ENCODE results near the gene DOK3.
A peak's percentile ranks its signal among the peaks of the same experiment; 100 is the strongest.

The DOK3 gene

GRCh38 chr5:177554474-177555111 is 45.0 kb upstream of the DOK3 start, which contains the start of gene FAM193B:
Gene FAM193B, minus strand, starts transcription at chr5:177554563. Its CDS starts 105 bp downstream, at chr5:177554458.
- ChIA-PET POLR2A (no interaction called here), CTCF (no interaction called here)
- TF ChIP-seq CTCF (IDR thresholded peaks at IDR 0.05; ENCODE audit: insufficient read depth, low read length, missing control alignments): peak; percentile 22
- H3K4me3 ChIP-seq (ENCODE audit: low read depth, low read length): peak within 1 kb of the TSS; percentile 85
- no peak for DNase-seq (ENCODE audit: low read depth, low spot score)

GRCh38 chr5:177553671-177554429 is 44.2 kb upstream of the DOK3 start:
- DNase-seq (ENCODE audit: low read depth, low spot score): no peak
- ChIA-PET POLR2A (interaction anchor here (1.0 to 1.3 kb wide), 2 partner anchors 56 to 59 kb away, joined by 5 to 6 read pairs; partner anchors contain the start of gene PDLIM7), CTCF (interaction anchor here (0.9 kb wide), 1 partner anchor 151 kb away, joined by 3 read pairs; no protein-coding TSS in a partner anchor)
- peak overlapping the region; percentile 85 for H3K4me3 ChIP-seq (ENCODE audit: low read depth, low read length)
- no peak for TF ChIP-seq CTCF (IDR thresholded peaks at IDR 0.05; ENCODE audit: insufficient read depth, low read length, missing control alignments)

GRCh38 chr5:177552839-177553455 is 43.3 kb upstream of the DOK3 start:
- POLR2A ChIA-PET: interaction anchor here (1.0 to 1.3 kb wide), 2 partner anchors 56 to 58 kb away, joined by 5 to 6 read pairs; partner anchors contain the start of gene PDLIM7
- peak overlapping the region; percentile 85 for H3K4me3 ChIP-seq (ENCODE audit: low read depth, low read length)
- CTCF ChIA-PET: interaction anchor here (1.0 to 1.4 kb wide), 2 partner anchors 9 to 56 kb away, joined by 4 to 5 read pairs; no protein-coding TSS in a partner anchor
- TF ChIP-seq CTCF (IDR thresholded peaks at IDR 0.05; ENCODE audit: insufficient read depth, low read length, missing control alignments): no peak
- DNase-seq (ENCODE audit: low read depth, low spot score): no peak

GRCh38 chr5:177550122-177550521 is 40.5 kb upstream of the DOK3 start:
- ChIA-PET CTCF (interaction anchor here (1.3 kb wide), 1 partner anchor 57 kb away, joined by 3 read pairs; no protein-coding TSS in a partner anchor), POLR2A (interaction anchor here (0.8 kb wide), 1 partner anchor 46 kb away, joined by 3 read pairs; no protein-coding TSS in a partner anchor)
- no peak overlapping the region for H3K4me3 ChIP-seq (ENCODE audit: low read depth, low read length)
- no peak for TF ChIP-seq CTCF (IDR thresholded peaks at IDR 0.05; ENCODE audit: insufficient read depth, low read length, missing control alignments)
- DNase-seq (ENCODE audit: low read depth, low spot score): no peak

- DNase-seq (ENCODE audit: low read depth, low spot score): no peak
- no peak overlapping the region for H3K4me3 ChIP-seq (ENCODE audit: low read depth, low read length)
- POLR2A ChIA-PET: interaction anchor here (1.0 kb wide), 1 partner anchor 11 kb away, joined by 4 read pairs; no protein-coding TSS in a partner anchor
- CTCF ChIA-PET: interaction anchor here (0.9 to 2.2 kb wide), 7 partner anchors 9 to 78 kb away, joined by 3 to 6 read pairs (median 5); no protein-coding TSS in a partner anchor
- TF ChIP-seq CTCF (IDR thresholded peaks at IDR 0.05; ENCODE audit: insufficient read depth, low read length, missing control alignments): no peak
Observed at GRCh38 chr5:177548495-177548894, 38.9 kb upstream of the DOK3 start.

Measured in AG04449 (cell line).